WTC11 (cell line): ENCODE measurements around the gene HOXB5. TPM values are rescaled to one million over a fixed set of nuclear protein-coding genes. Genes with fewer than 3 reads are reported as not detected.

Experiments used
- ATAC-seq: fragments of 200-7000 bp; cut with Tn5 transposase; 2 replicates; pipeline ENCODE4 v1.10.0; 2021; ENCODE audit warnings: mild to moderate bottlenecking, moderate library complexity
- CTCF ChIA-PET: fragments of 300-600 bp; sonication (Branson Sonifier 250); formaldehyde crosslinking; loops from one replicate; lab custom pipeline; 2021; ENCODE audit warnings: antibody characterized with exemption; lab: Charles Lee
- POLR2A ChIA-PET: fragments of 350-600 bp; sonication (Branson Sonifier 250); formaldehyde crosslinking; loops from one replicate; lab custom pipeline; 2021; ENCODE audit warnings: antibody characterized with exemption; lab: Charles Lee
- DNase-seq: peaks from one replicate; pipeline ENCODE4 v3.0.0; 2021; ENCODE audit warnings: low spot score
- H3K27ac Mint-ChIP-seq: 2 replicates; pipeline ENCODE4 v1.8.0; 2021; ENCODE audit warnings: mixed read lengths
- H3K27me3 Mint-ChIP-seq: 2 replicates; pipeline ENCODE4 v1.8.0; 2021; ENCODE audit warnings: low read depth, mild to moderate bottlenecking, moderate library complexity, mixed read lengths
- H3K36me3 Mint-ChIP-seq: 2 replicates; pipeline ENCODE4 v1.8.0; 2021; ENCODE audit warnings: mixed read lengths
- H3K4me1 Mint-ChIP-seq: 2 replicates; pipeline ENCODE4 v1.8.0; 2022; ENCODE audit warnings: mixed read lengths
- H3K4me3 Mint-ChIP-seq: 2 replicates; pipeline ENCODE4 v1.8.0; 2021; ENCODE audit warnings: mild to moderate bottlenecking, moderate library complexity, mixed read lengths
- H3K9me3 Mint-ChIP-seq: 2 replicates; pipeline ENCODE4 v1.8.0; 2021; ENCODE audit warnings: mixed read lengths
- CDX4 ChIP-seq: fragments of 250-450 bp; sonication (Bioruptor Pico); IDR thresholded peaks from 2 replicates; pipeline ENCODE4 v1.9.0; 2021; ENCODE audit warnings: moderate library complexity, mild to moderate bottlenecking, inconsistent platforms, borderline replicate concordance
- CREM ChIP-seq: sonication (generic); formaldehyde crosslinking; IDR thresholded peaks from 2 replicates; pipeline ENCODE4 v1.8.1; 2022; ENCODE audit warnings: mild to moderate bottlenecking, missing genetic modification reagents, moderate library complexity
- E2F5 ChIP-seq: sonication (generic); formaldehyde crosslinking; IDR thresholded peaks from 2 replicates; pipeline ENCODE4 v1.8.1; 2022; ENCODE audit warnings: mild to moderate bottlenecking, moderate library complexity, missing genetic modification reagents
- ESRRA ChIP-seq: sonication (generic); formaldehyde crosslinking; IDR thresholded peaks from 2 replicates; pipeline ENCODE4 v1.8.1; 2022; ENCODE audit warnings: mild to moderate bottlenecking, missing genetic modification reagents, borderline replicate concordance
- ETV6 ChIP-seq: sonication (generic); formaldehyde crosslinking; IDR thresholded peaks from 2 replicates; pipeline ENCODE4 v1.8.1; 2022; ENCODE audit warnings: mild to moderate bottlenecking, missing genetic modification reagents
- GTF2I ChIP-seq: fragments of 250-450 bp; sonication (Bioruptor Pico); conservative IDR thresholded peaks from 2 replicates; pipeline ENCODE4 v1.4.0; 2021; ENCODE audit warnings: mild to moderate bottlenecking
- IRF1 ChIP-seq: sonication (generic); formaldehyde crosslinking; IDR thresholded peaks from 2 replicates; pipeline ENCODE4 v1.8.0; 2023; ENCODE audit warnings: missing genetic modification reagents
- MAX ChIP-seq: sonication (generic); formaldehyde crosslinking; IDR thresholded peaks from 2 replicates; pipeline ENCODE4 v1.8.0; 2022; ENCODE audit warnings: mild to moderate bottlenecking, missing genetic modification reagents
- MXD4 ChIP-seq: fragments of 250-450 bp; sonication (Bioruptor Pico); IDR thresholded peaks from 2 replicates; pipeline ENCODE4 v1.8.0; 2021; ENCODE audit warnings: mild to moderate bottlenecking, moderate library complexity, borderline replicate concordance
- NFE2L1 ChIP-seq: sonication (generic); formaldehyde crosslinking; IDR thresholded peaks from 2 replicates; pipeline ENCODE4 v1.8.1; 2023; ENCODE audit warnings: missing genetic modification reagents
- NR1H2 ChIP-seq: sonication (generic); formaldehyde crosslinking; IDR thresholded peaks from 2 replicates; pipeline ENCODE4 v1.9.0; 2021; ENCODE audit warnings: mild to moderate bottlenecking, moderate library complexity, missing genetic modification reagents
- PRDM15 ChIP-seq: sonication (generic); formaldehyde crosslinking; IDR thresholded peaks from 2 replicates; pipeline ENCODE4 v1.8.0; 2022; ENCODE audit warnings: missing genetic modification reagents
- RORB ChIP-seq: fragments of 250-450 bp; sonication (Bioruptor Pico); IDR thresholded peaks from 2 replicates; pipeline ENCODE4 v1.9.0; 2021; ENCODE audit warnings: mild to moderate bottlenecking
- SMAD3 ChIP-seq: sonication (generic); formaldehyde crosslinking; IDR thresholded peaks from 2 replicates; pipeline ENCODE4 v1.8.0; 2022; ENCODE audit warnings: missing genetic modification reagents, mild to moderate bottlenecking, borderline replicate concordance
- TEAD4 ChIP-seq: sonication (generic); formaldehyde crosslinking; IDR thresholded peaks from 2 replicates; pipeline ENCODE4 v1.8.0; 2022; ENCODE audit warnings: mild to moderate bottlenecking, missing genetic modification reagents
- ZMAT4 ChIP-seq: fragments of 250-450 bp; sonication (Bioruptor Pico); IDR thresholded peaks from 2 replicates; pipeline ENCODE4 v1.9.0; 2021; ENCODE audit warnings: mild to moderate bottlenecking
- ZNF416 ChIP-seq: fragments of 250-450 bp; sonication (Bioruptor Pico); IDR thresholded peaks from 2 replicates; pipeline ENCODE4 v1.9.0; 2021; ENCODE audit warnings: mild to moderate bottlenecking, inconsistent platforms
- total RNA-seq: library from RNA; stranded (reverse); gene quantifications from 3 replicates; pipeline ENCODE4 v1.2.3, GENCODE V29; 2021

HOXB5 gene
- total RNA-seq, 1 experiment from 2014 or later, result not detected

GRCh38 chr17:48628649-48629410 lies 35.3 kb upstream of the HOXB5 start:
- Mint-ChIP-seq H3K36me3 (no peaks in the 10 kb centered on the region; the same call in 1 of the 2 replicates), H3K4me3 (no peak overlapping the region), H3K27me3 (peaks cover 100% of the 10 kb centered on the region; the same call in 1 of the 2 replicates), H3K27ac (no peak overlapping the region), H3K4me1 (peaks cover 23% of the 10 kb centered on the region), H3K9me3 (no peaks in the 10 kb centered on the region)
- TF ChIP-seq MXD4 (no peak), TEAD4 (CRISPR knock-in tag) (no peak), ETV6 (no peak), ZNF416 (no peak), NFE2L1 (CRISPR knock-in tag) (no peak), ZMAT4 (CRISPR knock-in tag) (no peak), E2F5 (CRISPR knock-in tag) (no peak), IRF1 (CRISPR knock-in tag) (no peak), ESRRA (CRISPR knock-in tag) (no peak), RORB (CRISPR knock-in tag) (no peak), NR1H2 (CRISPR knock-in tag) (no peak)
- ATAC-seq (no peak), DNase-seq (no peak)
- ChIA-PET POLR2A (no interaction called here), CTCF (interaction anchor here (0.6 to 1.1 kb wide), 3 partner anchors 8 to 35 kb away, joined by 3 to 7 read pairs (median 3); partner anchors contain the start of gene HOXB5)

- Mint-ChIP-seq H3K27ac (no peak overlapping the region), H3K4me1 (peaks cover 19% of the 10 kb centered on the region), H3K4me3 (no peak overlapping the region), H3K27me3 (peaks cover 100% of the 10 kb centered on the region; the same call in 1 of the 2 replicates), H3K9me3 (no peaks in the 10 kb centered on the region), H3K36me3 (no peaks in the 10 kb centered on the region; the same call in 1 of the 2 replicates)
- no peak for ATAC-seq
- no peak for DNase-seq
- ChIA-PET CTCF (interaction anchor here (1.1 to 3.5 kb wide), 2 partner anchors 9 kb away, joined by 7 to 54 read pairs; no protein-coding TSS in a partner anchor), POLR2A (no interaction called here)
- TF ChIP-seq CREM (CRISPR knock-in tag) (no peak), GTF2I (CRISPR knock-in tag) (no peak), MAX (CRISPR knock-in tag) (no peak), CDX4 (no peak), PRDM15 (CRISPR knock-in tag) (no peak), SMAD3 (CRISPR knock-in tag) (no peak)
Observed at GRCh38 chr17:48627623-48628521, 34.3 kb upstream of the HOXB5 start.
